Forelimb muscle (tissue), 1 donor: ENCODE data around the gene ROR2. TPM values are rescaled to one million over a fixed set of nuclear protein-coding genes. Genes with fewer than 3 reads are reported as not detected.

Experiments used
- DNase-seq: peaks from one replicate; pipeline ENCODE4 v3.0.0-alpha.2; 2013; ENCODE audit warnings: low read depth
- polyA plus RNA-seq: library from polyadenylated mRNA; unstranded; fragments of 120-200 nt; gene quantifications from one replicate; pipeline ENCODE4 v1.2.1, GENCODE V29; 2013; ENCODE audit not compliant: insufficient read length

Gene ROR2
- polyA plus RNA-seq, 1 donor = 2.7 TPM

- no peak for DNase-seq
These were observed 70.8 kb downstream of the ROR2 start for GRCh38 chr9:91879231-91879630.

- peak; percentile 35 for DNase-seq
These were observed 76.4 kb downstream of the ROR2 start for GRCh38 chr9:91873637-91874051.

- DNase-seq = no peak
These were observed 81.2 kb downstream of the ROR2 start for GRCh38 chr9:91868732-91869391.

GRCh38 chr9:91867740-91868139, 82.3 kb downstream of the ROR2 start:
- DNase-seq = no peak

- DNase-seq = no peak
These were observed 85.0 kb downstream of the ROR2 start for GRCh38 chr9:91865041-91865440.

- no peak for DNase-seq
These were observed 85.6 kb downstream of the ROR2 start for GRCh38 chr9:91864380-91864779.

- DNase-seq = no peak
These were observed 86.6 kb downstream of the ROR2 start for GRCh38 chr9:91863469-91863868.

- no peak for DNase-seq
These were observed 91.6 kb downstream of the ROR2 start for GRCh38 chr9:91858213-91859030.

GRCh38 chr9:91857291-91858212, 92.5 kb downstream of the ROR2 start:
- DNase-seq = no peak

- DNase-seq = no peak
These were observed 93.6 kb downstream of the ROR2 start for GRCh38 chr9:91856419-91856818.

GRCh38 chr9:91855196-91855595, 94.8 kb downstream of the ROR2 start:
- no peak for DNase-seq

- DNase-seq = no peak
These were observed 97.2 kb downstream of the ROR2 start for GRCh38 chr9:91852801-91853347.

GRCh38 chr9:91849694-91850093, 100.3 kb downstream of the ROR2 start:
- no peak for DNase-seq

GRCh38 chr9:91848146-91848545, 101.9 kb downstream of the ROR2 start:
- no peak for DNase-seq

- DNase-seq = no peak
These were observed 102.4 kb downstream of the ROR2 start for GRCh38 chr9:91847581-91848091.

GRCh38 chr9:91845879-91846278, 104.1 kb downstream of the ROR2 start:
- DNase-seq = no peak

- DNase-seq = no peak
These were observed 105.2 kb downstream of the ROR2 start for GRCh38 chr9:91844701-91845291.

- DNase-seq = no peak
These were observed 105.8 kb downstream of the ROR2 start for GRCh38 chr9:91844190-91844589.

GRCh38 chr9:91843623-91844148, 106.3 kb downstream of the ROR2 start:
- DNase-seq = no peak

GRCh38 chr9:91843093-91843492, 106.9 kb downstream of the ROR2 start:
- DNase-seq = no peak
